ENCODE data around the gene ACVR2B.

Gene ACVR2B

GRCh38 chr3:38496131-38496910, 42.6 kb downstream of the ACVR2B start, which contains the start of gene EXOG:
EXOG (plus strand) TSS chr3:38496340; CDS start chr3:38496368, 28 bp downstream.
- peak; percentile 92 for DNase-seq (ENCODE audit: low spot score)
- Histone ChIP-seq H3K4me1 (ENCODE audit: insufficient read depth, poor library complexity, severe bottlenecking) (peaks cover 5% of the 10 kb centered on the region), H3K9me3 (ENCODE audit: severe bottlenecking) (no peaks in the 10 kb centered on the region), H3K27ac (ENCODE audit: poor library complexity, severe bottlenecking) (peak within 1 kb of the TSS; percentile 58), H3K4me3 (ENCODE audit: severe bottlenecking) (peak within 1 kb of the TSS; percentile 86), H3K36me3 (ENCODE audit: low read depth) (peaks cover 17% of the 10 kb centered on the region), H3K27me3 (ENCODE audit: insufficient read depth, poor library complexity, severe bottlenecking) (no peaks in the 10 kb centered on the region)
- TF ChIP-seq CTCF (IDR thresholded peaks at IDR 0.05; ENCODE audit: poor library complexity, severe bottlenecking), result peak; percentile 96
- ATAC-seq (ENCODE audit: low read depth), result peak; percentile 90

DNA sequence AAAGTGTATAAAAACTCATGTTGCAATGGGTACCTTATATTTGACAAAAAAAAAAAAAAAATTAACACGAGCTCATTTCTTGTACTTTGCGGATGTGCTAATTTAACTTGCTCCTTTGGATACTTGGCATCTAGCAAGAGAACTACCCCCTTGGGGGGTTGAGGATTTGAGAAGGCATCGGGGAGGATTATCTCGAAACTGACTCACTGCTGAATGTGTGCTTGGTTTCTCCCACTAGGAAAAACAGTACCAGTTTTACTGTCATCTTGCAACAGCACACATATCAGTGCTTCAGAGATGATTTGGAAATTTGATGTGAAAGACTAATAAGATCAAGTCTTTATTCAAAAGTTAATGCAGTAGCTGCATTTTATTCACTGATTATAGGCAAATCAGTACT, 43.3 kb downstream of the ACVR2B start:
- no peak for DNase-seq (ENCODE audit: low spot score)
- H3K27ac ChIP-seq (ENCODE audit: poor library complexity, severe bottlenecking), result peak overlapping the region; percentile 58
- no peak for TF ChIP-seq CTCF (IDR thresholded peaks at IDR 0.05; ENCODE audit: poor library complexity, severe bottlenecking)

DNA sequence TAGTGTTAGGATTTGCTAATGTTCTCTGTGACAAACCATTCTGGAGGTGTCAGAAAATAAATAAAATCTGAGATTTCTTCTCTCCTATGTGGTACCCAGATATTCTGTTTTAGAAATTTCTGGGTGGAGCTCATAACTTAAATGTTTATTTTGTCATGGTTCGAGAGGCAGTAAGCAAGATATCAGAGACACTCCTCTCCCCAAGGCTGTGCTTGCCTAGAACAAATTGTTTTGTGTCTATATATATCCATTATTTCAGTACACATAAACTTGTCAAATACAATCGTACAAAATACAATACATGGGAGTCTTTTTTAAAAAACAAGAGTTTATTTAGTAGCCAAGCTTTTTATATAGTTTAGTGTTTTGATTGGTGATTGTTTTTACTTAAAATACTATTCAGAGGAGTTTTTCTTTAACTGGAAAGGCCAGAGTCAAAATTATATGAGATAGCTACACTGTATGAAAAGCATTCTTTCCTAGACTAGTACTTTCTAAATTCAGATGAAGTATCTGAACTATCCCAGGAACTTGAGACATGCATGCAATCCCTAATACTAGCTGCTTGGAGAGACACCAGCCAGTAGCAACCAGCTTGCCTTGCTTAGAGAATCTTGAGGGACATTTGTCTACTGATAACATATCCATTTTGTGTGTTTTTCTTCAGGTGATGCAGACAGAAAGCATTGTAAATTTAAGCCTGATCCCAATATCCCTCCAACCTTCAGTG, 47.2 kb downstream of the ACVR2B start:
- H3K4me3 ChIP-seq (ENCODE audit: severe bottlenecking), result no peak overlapping the region

More for the DNA sequence above, 43.3 kb downstream of the ACVR2B start:
- Histone ChIP-seq H3K9me3 (ENCODE audit: severe bottlenecking) (no peaks in the 10 kb centered on the region), H3K4me3 (ENCODE audit: severe bottlenecking) (peak overlapping the region; percentile 86), H3K4me1 (ENCODE audit: insufficient read depth, poor library complexity, severe bottlenecking) (peaks cover 5% of the 10 kb centered on the region), H3K36me3 (ENCODE audit: low read depth) (peaks cover 19% of the 10 kb centered on the region), H3K27me3 (ENCODE audit: insufficient read depth, poor library complexity, severe bottlenecking) (no peaks in the 10 kb centered on the region)
- no peak for ATAC-seq (ENCODE audit: low read depth)

GRCh38 chr3:38507120-38507519, 53.4 kb downstream of the ACVR2B start:
- Histone ChIP-seq H3K27ac (ENCODE audit: poor library complexity, severe bottlenecking) (no peak overlapping the region), H3K27me3 (ENCODE audit: insufficient read depth, poor library complexity, severe bottlenecking) (no peaks in the 10 kb centered on the region), H3K4me3 (ENCODE audit: severe bottlenecking) (no peak overlapping the region), H3K36me3 (ENCODE audit: low read depth) (peaks cover 88% of the 10 kb centered on the region), H3K4me1 (ENCODE audit: insufficient read depth, poor library complexity, severe bottlenecking) (no peaks in the 10 kb centered on the region), H3K9me3 (ENCODE audit: severe bottlenecking) (no peaks in the 10 kb centered on the region)
- DNase-seq (ENCODE audit: low spot score) (no peak), ATAC-seq (ENCODE audit: low read depth) (no peak)
- TF ChIP-seq CTCF (IDR thresholded peaks at IDR 0.05; ENCODE audit: poor library complexity, severe bottlenecking), result no peak

More for the DNA sequence above, 47.2 kb downstream of the ACVR2B start:
- Histone ChIP-seq H3K27me3 (ENCODE audit: insufficient read depth, poor library complexity, severe bottlenecking) (no peaks in the 10 kb centered on the region), H3K27ac (ENCODE audit: poor library complexity, severe bottlenecking) (no peak overlapping the region), H3K36me3 (ENCODE audit: low read depth) (peaks cover 54% of the 10 kb centered on the region), H3K9me3 (ENCODE audit: severe bottlenecking) (no peaks in the 10 kb centered on the region), H3K4me1 (ENCODE audit: insufficient read depth, poor library complexity, severe bottlenecking) (peaks cover 5% of the 10 kb centered on the region)
- ATAC-seq (ENCODE audit: low read depth), result no peak
- no peak for TF ChIP-seq CTCF (IDR thresholded peaks at IDR 0.05; ENCODE audit: poor library complexity, severe bottlenecking)
- DNase-seq (ENCODE audit: low spot score), result no peak
